NCI-H774 (cell line): ENCODE measurements around the gene ABL1.

Experiments used
- DNase-seq: peaks from one replicate; lab custom pipeline; 2025; lab: John Stamatoyannopoulos, UW

Gene ABL1

DNA sequence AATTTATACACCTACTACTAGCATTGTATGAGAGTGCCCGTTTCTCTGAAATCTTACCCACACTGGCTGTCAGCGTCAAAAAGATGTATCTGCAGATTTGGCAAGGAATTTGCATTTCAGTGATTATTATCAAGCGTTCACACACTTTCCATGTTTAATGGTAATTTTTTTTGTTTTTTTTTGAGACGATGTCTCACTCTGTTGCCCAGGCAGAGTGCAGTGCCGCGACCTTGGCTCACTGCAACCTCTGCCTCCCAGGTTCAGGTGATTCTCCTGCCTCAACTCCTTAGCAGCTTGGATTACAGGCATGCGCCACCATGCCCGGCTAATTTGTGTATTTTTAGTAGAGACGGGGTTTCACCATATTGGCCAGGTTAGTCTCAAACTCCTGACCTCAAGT is 14.3 kb downstream of the ABL1 start:
- no peak for DNase-seq

DNA sequence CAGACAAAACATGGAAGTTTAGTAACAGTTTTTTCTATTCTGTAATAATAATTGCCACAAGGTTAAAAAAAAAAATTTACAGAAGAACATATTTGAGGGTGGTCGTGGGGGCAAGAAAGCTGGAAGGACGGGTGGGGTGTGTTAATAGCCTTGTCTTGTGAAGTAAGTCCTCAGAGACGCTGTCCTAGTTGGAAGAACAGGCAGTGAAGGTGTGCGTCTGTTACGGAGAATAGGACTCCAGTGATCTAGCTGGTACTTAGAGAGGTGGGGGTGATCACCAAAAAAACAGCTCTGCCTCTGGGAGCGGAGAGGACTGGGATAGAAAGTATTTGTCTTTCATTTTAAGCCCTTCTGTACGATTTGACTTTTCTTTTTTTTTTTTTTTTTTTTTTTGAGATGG is 17.7 kb downstream of the ABL1 start:
- DNase-seq, result no peak

- DNase-seq, result no peak
These were observed 19.0 kb downstream of the ABL1 start for GRCh38 chr9:130854092-130854491.

- no peak for DNase-seq
These were observed 19.8 kb downstream of the ABL1 start for GRCh38 chr9:130854835-130855234.

- no peak for DNase-seq
These were observed 21.4 kb downstream of the ABL1 start for GRCh38 chr9:130856474-130856873.

DNA sequence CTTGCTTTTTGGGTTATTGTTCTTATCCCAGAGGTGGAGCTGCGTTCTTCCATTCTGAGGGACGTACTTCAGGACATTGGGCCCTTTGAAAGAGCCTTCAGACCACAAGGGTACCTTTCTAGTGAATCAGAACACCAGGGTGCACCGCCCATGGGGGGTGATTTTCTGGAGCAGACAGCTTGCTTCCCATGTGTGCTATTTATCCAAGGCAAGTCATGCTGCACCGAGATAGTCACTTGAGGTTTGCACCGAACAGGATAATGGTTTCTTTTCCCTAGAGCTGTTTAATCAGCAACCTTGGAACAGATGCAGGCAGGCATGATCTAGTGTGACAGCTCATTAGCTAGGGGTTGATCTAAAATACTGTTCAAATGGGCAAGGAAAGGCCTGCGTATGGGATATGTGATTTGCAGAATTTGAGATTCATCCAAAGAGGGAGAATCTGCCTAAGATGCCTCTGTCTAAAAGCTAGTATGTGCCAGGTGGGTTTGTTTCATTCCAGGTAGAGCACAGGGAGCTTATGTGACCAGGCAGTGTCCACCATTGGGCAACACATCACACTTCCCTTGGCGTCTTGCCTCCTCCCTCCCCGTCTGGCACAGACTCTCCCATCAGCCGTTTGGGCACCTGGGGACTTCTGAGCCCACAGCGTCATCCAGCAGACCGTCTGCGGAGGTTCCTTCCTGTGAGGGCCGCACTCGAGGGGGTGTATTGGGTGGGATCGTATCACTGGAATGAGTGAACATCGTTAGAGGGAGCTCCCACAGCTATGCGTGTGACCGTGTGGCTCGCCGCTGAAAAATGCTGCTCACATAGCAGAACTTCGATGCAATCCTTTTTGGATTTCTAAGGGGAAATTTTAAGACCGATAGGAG is 23.0 kb downstream of the ABL1 start:
- DNase-seq, result no peak

- DNase-seq, result no peak
These were observed 24.0 kb downstream of the ABL1 start for GRCh38 chr9:130858739-130859705.

- no peak for DNase-seq
These were observed 25.6 kb downstream of the ABL1 start for GRCh38 chr9:130860458-130861316.

GRCh38 chr9:130861372-130862180 is 26.5 kb downstream of the ABL1 start:
- no peak for DNase-seq

DNA sequence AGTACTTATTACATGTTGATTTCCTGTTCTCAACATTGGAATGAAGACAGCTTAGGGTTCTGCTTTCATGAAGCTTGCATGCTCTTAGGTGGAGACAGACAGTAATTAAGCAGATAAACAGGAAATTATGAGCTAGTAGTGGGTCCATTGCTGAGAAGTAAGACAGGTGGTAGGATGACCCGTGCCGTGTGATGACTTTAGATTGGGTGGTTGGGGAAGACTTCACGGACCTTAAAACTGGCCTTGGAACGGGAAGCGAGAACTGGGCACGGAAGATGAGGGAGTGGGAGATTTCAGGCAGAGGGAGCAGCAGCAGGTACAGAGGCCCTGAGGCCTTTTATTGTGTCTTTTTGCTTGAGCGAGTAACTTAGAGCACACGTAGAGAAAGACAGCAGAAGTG is 27.2 kb downstream of the ABL1 start:
- DNase-seq, result no peak

GRCh38 chr9:130862747-130863146 is 27.7 kb downstream of the ABL1 start:
- DNase-seq, result no peak

GRCh38 chr9:130864541-130864940 is 29.5 kb downstream of the ABL1 start:
- no peak for DNase-seq

DNA sequence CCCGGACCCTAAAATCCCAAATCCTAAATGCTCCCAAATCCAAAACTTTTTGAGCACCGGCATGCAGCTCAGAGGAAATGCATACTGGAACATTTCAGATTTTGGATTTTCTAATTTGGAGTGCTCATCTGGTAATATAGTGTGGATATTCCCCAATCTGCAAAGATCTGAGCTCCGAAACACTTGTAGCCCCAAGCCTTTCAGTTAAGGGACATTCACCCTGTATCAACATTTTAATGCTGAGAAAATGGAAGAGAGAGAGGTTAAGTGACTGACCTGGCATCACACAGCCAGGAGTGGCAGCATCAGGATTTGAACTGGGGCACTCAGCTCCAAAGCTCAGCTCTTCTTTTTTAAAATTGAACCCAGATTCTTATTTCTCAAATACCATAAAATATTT is 30.9 kb downstream of the ABL1 start:
- DNase-seq, result no peak

DNA sequence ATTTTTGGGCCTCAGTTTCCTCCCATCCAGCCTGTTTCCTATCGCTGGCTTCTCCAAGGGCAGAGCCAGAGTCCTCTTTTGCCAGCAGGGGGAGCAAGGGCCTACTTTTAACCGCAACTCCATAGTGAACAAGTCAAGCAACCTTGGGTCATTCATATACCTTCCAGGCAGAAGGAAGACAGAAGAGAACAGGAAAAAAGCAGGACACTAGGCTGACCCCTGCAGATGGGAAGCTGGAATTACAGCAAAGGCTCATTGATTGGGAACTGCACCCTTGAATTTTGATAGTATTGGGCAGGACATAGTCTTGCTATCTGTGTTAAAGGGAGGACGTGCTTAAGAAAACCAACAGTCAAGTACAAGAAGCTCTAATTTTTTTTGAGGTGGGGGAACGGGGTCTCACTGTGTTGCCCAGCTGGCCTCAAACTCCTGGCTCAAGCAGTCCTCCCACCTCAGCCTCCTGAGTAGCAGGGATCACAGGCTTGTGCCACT is 31.5 kb downstream of the ABL1 start:
- DNase-seq, result peak; percentile 81

DNA sequence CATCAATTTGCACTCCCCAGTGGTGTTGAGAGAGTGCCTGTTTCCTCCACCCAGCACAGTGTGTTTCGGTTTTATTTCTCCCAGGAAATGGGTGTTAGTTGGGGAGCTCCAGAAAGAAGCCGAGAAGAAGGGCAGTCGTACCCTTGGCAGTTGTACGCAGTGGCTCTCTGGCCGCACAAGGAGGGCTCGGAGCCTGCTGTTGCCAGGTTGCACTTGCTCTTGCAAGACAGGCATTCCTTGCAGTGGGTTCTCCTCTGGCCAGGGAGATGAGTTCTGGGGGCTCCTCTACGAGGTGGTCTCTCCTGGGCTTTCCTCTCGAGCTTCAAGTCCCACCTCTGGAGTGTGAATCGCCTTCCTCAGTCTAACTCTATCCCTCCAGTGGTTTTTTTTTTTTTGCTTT is 32.5 kb downstream of the ABL1 start:
- no peak for DNase-seq

DNA sequence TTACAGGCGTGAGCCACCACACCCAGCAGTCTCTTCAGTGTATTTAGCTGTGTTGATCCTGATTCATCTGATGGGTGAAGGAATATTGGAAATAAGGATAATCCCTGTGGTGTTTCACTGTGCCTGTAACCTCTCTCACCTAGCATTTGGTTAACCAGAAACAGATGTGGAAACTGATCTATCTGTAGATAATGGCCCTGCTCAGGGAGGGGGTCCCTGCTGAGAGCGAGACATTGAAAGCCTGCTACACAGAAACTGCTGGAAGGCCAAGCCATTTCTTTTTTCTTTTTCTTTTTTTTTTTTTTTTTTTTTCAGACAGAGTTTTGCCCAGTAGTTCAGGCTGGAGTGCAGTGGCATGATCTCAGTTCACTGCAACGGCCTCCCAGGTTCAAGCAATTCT is 33.2 kb downstream of the ABL1 start:
- no peak for DNase-seq

DNA sequence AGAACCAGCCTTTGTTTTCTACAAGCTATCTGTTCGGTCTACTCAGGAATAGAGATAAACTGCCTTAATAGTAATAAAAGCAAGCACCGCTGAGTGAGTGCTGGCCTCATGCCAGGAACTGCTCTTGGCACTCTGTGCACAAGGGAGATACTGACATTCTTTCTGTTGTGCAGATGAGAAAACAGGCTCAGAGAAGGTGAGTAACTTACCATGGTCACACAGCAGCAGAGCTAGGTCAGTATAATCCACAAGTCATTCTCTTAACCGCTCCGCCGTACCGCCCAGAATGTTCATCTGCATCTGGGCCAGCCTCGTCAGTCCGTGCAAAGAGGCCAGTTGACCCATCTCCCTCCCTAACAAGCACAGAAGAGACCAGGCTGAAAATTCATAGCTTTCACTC is 34.2 kb downstream of the ABL1 start:
- no peak for DNase-seq

GRCh38 chr9:130870491-130871381 is 35.7 kb downstream of the ABL1 start:
- DNase-seq, result no peak

- DNase-seq, result no peak
These were observed 36.5 kb downstream of the ABL1 start for GRCh38 chr9:130871395-130872062.
